Endodermal cell (in vitro differentiated cells): ENCODE data around the gene EHD4. TPM values are rescaled to one million over a fixed set of nuclear protein-coding genes. Genes with fewer than 3 reads are reported as not detected.

Source experiments
- DNase-seq: peaks from one replicate; pipeline ENCODE4 v3.0.0-alpha.2; 2017
- H3K27ac ChIP-seq: 2 replicates; pipeline ENCODE4 v1.5.1; 2013; ENCODE audit warnings: mild to moderate bottlenecking, low read depth, low read length, moderate library complexity
- H3K27me3 ChIP-seq: 2 replicates; pipeline ENCODE4 v1.6.1; 2013; ENCODE audit warnings: mild to moderate bottlenecking, low read length, moderate library complexity; ENCODE audit not compliant: insufficient read depth, control insufficient read depth, poor library complexity, severe bottlenecking
- H3K36me3 ChIP-seq: 2 replicates; pipeline ENCODE4 v1.7.0; 2013; ENCODE audit warnings: mild to moderate bottlenecking, low read length, moderate library complexity; ENCODE audit not compliant: control insufficient read depth, insufficient read depth
- H3K4me1 ChIP-seq: one replicate; pipeline ENCODE4 v1.7.0; 2013; ENCODE audit warnings: low read length; ENCODE audit not compliant: control insufficient read depth, insufficient read depth
- H3K4me3 ChIP-seq: 2 replicates; pipeline ENCODE4 v1.5.1; 2013; ENCODE audit warnings: mild to moderate bottlenecking, low read length, moderate library complexity
- H3K9ac ChIP-seq: 2 replicates; pipeline ENCODE4 v1.6.1; 2013; ENCODE audit warnings: mild to moderate bottlenecking, low read length, moderate library complexity; ENCODE audit not compliant: poor library complexity, severe bottlenecking; ENCODE audit errors: extremely low read depth
- H3K9me3 ChIP-seq: 2 replicates; pipeline ENCODE4 v1.6.1; 2013; ENCODE audit warnings: mild to moderate bottlenecking, low read length, moderate library complexity; ENCODE audit not compliant: control insufficient read depth
- H3K27ac Mint-ChIP-seq: 2 replicates; pipeline ENCODE4 v1.8.0; 2020; ENCODE audit warnings: mixed read lengths
- H3K27me3 Mint-ChIP-seq: 2 replicates; pipeline ENCODE4 v1.8.0; 2021; ENCODE audit warnings: mild to moderate bottlenecking, mixed read lengths; ENCODE audit not compliant: insufficient read depth
- H3K36me3 Mint-ChIP-seq: 2 replicates; pipeline ENCODE4 v1.8.0; 2020; ENCODE audit warnings: low read depth, mixed read lengths
- H3K4me1 Mint-ChIP-seq: 2 replicates; pipeline ENCODE4 v1.8.0; 2020; ENCODE audit warnings: mixed read lengths
- H3K4me3 Mint-ChIP-seq: 2 replicates; pipeline ENCODE4 v1.8.0; 2020; ENCODE audit warnings: mild to moderate bottlenecking, moderate library complexity, mixed read lengths
- H3K9me3 Mint-ChIP-seq: 2 replicates; pipeline ENCODE4 v1.8.0; 2020; ENCODE audit warnings: mild to moderate bottlenecking, mixed read lengths
- WGBS, 2 experiments: methylation state at CpG; one replicate each; pipeline versions ENCODE4 v1.1.5 to v1.1.7; 2013; ENCODE audit warnings: missing lambda C conversion rate in 2 of 2, mixed read lengths in 1 of 2; ENCODE audit not compliant: insufficient coverage in 1 of 2, insufficient read length in 1 of 2; 5-methylcytosine and 5-hydroxymethylcytosine counted together
- total RNA-seq, 2 donors: library from RNA; stranded (reverse); fragmentation: NEBNext Ultra II Directional in 1 of 2; extraction: Animal tissue kit (Norgen Biotek cat#: 25700) in 1 of 2; gene quantifications; 2 replicates in 1 of 2; 3 replicates in 1 of 2; pipeline ENCODE4 v1.2.1, GENCODE V29; 2021
- TF ChIP-seq, protein P1 (sequence below): fragments of 200-600 bp; sonication (generic); conservative IDR thresholded peaks from 2 replicates; pipeline ENCODE4 v1.5.0; 2021; ENCODE audit warnings: antibody characterized with exemption, mild to moderate bottlenecking

EHD4 gene
- total RNA-seq, 2 donors from 2014 or later = 16.9 to 17.3 TPM

DNA sequence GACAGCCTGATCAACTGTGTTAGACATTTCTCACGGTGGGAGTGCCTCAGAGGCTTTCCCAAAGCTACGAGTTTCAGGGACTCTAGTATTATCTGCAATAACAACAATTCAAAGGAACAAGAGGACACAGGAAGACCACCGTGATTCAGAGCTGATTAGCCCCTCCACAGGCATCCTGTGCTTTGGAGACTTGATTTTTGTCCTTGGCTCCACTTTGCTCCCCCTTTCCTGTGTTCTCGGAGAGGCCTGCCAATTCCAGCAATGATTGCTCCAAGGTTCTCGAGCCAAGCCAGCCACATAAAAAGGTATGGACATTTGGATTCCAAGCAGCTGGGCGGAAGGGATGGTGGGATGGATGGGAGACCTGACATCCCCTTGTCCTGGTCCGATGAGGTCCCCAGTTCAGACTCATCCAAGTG, 14.3 kb downstream of the EHD4 start:
- Histone ChIP-seq H3K4me3 (no peak overlapping the region), H3K27me3 (no peaks in the 10 kb centered on the region), H3K9ac (no peak overlapping the region), H3K36me3 (peaks cover 8% of the 10 kb centered on the region), H3K4me1 (no peaks in the 10 kb centered on the region), H3K27ac (no peak overlapping the region), H3K9me3 (no peaks in the 10 kb centered on the region)
- DNase-seq = peak; percentile 29
- Mint-ChIP-seq H3K27ac (no peak overlapping the region), H3K36me3 (peaks cover 21% of the 10 kb centered on the region), H3K4me1 (peaks cover 9% of the 10 kb centered on the region), H3K4me3 (no peak overlapping the region), H3K9me3 (peaks cover 8% of the 10 kb centered on the region), H3K27me3 (no peaks in the 10 kb centered on the region)
- WGBS, 2 experiments = 94 to 95% methylated on average over 6 to 7 of the region's 7 CpGs
- TF ChIP-seq, protein P1, sequence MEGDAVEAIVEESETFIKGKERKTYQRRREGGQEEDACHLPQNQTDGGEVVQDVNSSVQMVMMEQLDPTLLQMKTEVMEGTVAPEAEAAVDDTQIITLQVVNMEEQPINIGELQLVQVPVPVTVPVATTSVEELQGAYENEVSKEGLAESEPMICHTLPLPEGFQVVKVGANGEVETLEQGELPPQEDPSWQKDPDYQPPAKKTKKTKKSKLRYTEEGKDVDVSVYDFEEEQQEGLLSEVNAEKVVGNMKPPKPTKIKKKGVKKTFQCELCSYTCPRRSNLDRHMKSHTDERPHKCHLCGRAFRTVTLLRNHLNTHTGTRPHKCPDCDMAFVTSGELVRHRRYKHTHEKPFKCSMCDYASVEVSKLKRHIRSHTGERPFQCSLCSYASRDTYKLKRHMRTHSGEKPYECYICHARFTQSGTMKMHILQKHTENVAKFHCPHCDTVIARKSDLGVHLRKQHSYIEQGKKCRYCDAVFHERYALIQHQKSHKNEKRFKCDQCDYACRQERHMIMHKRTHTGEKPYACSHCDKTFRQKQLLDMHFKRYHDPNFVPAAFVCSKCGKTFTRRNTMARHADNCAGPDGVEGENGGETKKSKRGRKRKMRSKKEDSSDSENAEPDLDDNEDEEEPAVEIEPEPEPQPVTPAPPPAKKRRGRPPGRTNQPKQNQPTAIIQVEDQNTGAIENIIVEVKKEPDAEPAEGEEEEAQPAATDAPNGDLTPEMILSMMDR = no peak

DNA sequence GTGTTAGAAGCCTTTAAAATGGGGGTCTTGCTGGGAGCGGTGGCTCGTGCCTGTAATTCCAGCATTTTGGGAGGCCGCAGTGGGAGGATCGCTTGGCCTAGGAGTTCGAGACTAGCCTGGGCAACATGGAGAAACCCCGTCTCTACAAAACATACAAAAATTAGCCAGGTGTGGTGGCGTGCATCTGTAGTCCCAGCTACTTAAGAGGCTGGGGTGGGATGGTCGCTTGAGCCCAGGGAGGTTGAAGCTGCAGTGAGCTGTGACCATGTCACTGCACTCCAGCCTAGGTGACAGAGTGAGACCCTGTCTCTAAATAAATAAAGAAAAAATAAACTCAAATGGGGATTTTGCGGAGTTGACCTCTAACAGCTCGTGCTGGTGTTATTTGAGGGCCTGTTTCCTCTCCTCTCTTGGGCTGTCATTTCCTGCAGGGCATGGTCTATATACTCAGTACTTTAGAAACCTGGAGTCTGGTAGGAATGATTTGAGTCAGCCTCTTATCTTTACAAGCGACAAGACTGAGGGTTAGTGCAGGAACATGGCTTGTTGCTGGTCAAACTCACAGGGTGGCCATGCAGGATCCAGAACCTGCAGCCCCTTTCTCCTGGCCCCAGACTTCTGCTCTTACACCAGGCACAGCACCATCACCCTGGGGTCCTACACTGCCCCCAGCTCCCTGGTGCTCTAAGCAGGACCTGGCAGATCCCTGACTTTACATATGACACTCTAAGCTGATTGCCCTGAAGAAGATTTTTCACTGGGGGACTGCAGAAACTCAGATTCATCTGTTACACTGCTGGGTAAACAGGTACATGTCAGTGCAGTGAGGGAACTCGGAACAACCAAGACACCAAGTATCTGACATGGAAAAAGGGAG, 15.1 kb downstream of the EHD4 start:
- Histone ChIP-seq H3K27me3 (no peaks in the 10 kb centered on the region), H3K4me1 (no peaks in the 10 kb centered on the region), H3K27ac (no peak overlapping the region), H3K36me3 (peaks cover 13% of the 10 kb centered on the region), H3K9ac (no peak overlapping the region), H3K9me3 (no peaks in the 10 kb centered on the region), H3K4me3 (no peak overlapping the region)
- peaks cover 5% of the 10 kb centered on the region for H3K9me3 Mint-ChIP-seq
- DNase-seq = peak; percentile 30
- H3K4me1 Mint-ChIP-seq = peaks cover 9% of the 10 kb centered on the region
- H3K27me3 Mint-ChIP-seq = no peaks in the 10 kb centered on the region
- H3K4me3 Mint-ChIP-seq = no peak overlapping the region
- WGBS, 2 experiments = 93 to 95% methylated on average over 11 to 12 of the region's 12 CpGs
- H3K36me3 Mint-ChIP-seq = peaks cover 21% of the 10 kb centered on the region
- TF ChIP-seq, protein P1 = no peak
- H3K27ac Mint-ChIP-seq = peak overlapping the region; percentile 45

DNA sequence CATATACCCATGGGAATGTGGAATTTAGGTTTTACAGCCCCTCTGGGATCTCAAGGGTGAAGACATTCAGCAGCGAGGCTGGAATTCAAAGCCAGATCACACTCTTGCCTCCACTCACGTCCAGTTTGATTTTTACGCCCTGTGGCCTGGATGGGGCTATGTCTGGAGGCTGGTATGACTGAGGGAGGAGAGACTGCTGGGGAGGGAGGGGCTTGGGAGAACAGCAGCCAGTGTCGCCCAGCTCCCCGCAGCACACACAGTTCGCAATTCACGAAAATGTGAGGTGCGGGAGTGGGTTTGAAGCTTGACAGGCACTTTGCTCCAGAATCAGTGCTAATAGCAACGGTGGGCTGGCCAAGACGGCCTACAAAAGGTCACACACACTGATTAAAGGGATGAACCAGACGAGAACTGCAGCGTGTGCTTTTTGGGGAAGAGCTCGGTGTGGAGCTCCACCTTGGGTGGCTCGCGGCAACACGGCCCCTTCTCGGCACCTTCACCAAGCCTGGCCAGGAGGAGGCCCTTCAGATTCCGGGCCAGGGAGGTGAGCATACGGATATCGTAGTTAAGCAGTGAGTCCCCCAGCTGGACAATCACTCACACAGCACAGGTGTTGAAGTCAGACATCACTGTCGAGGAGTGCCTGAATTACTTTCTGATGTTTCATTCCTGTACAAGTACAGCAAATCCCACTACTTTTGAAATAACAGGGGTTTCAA, 16.4 kb downstream of the EHD4 start:
- TF ChIP-seq, protein P1 = peak; percentile 54
- H3K9me3 Mint-ChIP-seq = no peaks in the 10 kb centered on the region
- Histone ChIP-seq H3K9ac (no peak overlapping the region), H3K4me3 (no peak overlapping the region), H3K4me1 (no peaks in the 10 kb centered on the region), H3K27ac (no peak overlapping the region), H3K9me3 (no peaks in the 10 kb centered on the region), H3K27me3 (no peaks in the 10 kb centered on the region), H3K36me3 (peaks cover 26% of the 10 kb centered on the region)
- no peak overlapping the region for H3K4me3 Mint-ChIP-seq
- 90 to 91% methylated on average over 19 to 21 of the region's 21 CpGs for WGBS, 2 experiments
- peak overlapping the region; percentile 66 for H3K27ac Mint-ChIP-seq
- H3K27me3 Mint-ChIP-seq = no peaks in the 10 kb centered on the region
- peaks cover 21% of the 10 kb centered on the region for H3K36me3 Mint-ChIP-seq
- peak; percentile 72 for DNase-seq
- H3K4me1 Mint-ChIP-seq = peaks cover 9% of the 10 kb centered on the region
